GM19452 (cell line): ENCODE measurements around the gene RPS26.
"Not testable (repeated sequence)": the region's sequence is repeated elsewhere in the genome, so short reads cannot be mapped to it uniquely, and the experiment has no call there.

Experiments used
- ATAC-seq: cut with Tn5 transposase; IDR thresholded peaks from one replicate; pipeline ENCODE4 v1.9.1; 2021; ENCODE audit not compliant: unreplicated experiment

Gene RPS26

GRCh38 chr12:56020423-56021184 is 21.1 kb upstream of the RPS26 start, which contains the start of gene IKZF4:
IKZF4 (plus strand) TSS chr12:56021043; CDS start chr12:56021494, 451 bp downstream.
- no peak for ATAC-seq

DNA sequence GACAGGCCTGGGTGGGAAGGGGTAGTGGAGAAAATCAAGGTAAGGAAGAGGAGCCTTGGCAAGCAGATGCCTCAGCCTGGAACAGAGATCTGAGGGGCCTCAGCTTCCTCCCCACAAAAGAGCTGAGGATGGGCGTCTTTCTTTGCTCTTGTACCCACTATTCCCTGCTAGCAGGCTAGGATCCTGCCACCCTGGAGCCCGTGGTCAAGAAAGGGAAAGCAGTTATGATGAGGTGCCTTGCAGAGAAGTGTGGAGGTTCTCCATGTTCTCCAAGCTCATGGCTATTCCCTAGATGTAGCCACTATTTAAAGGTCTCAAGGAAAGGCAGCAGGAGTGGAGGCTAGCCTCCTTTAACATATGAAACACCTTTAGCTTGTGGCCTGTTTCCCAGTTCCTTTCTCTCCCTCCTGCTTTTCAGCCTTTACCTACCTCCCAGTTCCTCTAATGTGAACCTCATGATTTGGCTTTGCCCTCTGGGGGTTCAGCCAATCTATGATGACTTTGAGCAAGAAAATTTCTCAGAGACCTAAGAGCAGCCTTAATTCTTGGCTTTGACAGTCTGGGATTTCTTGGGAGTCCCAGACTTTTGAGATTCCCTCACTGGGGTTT is 19.7 kb upstream of the RPS26 start:
- ATAC-seq: no peak

DNA sequence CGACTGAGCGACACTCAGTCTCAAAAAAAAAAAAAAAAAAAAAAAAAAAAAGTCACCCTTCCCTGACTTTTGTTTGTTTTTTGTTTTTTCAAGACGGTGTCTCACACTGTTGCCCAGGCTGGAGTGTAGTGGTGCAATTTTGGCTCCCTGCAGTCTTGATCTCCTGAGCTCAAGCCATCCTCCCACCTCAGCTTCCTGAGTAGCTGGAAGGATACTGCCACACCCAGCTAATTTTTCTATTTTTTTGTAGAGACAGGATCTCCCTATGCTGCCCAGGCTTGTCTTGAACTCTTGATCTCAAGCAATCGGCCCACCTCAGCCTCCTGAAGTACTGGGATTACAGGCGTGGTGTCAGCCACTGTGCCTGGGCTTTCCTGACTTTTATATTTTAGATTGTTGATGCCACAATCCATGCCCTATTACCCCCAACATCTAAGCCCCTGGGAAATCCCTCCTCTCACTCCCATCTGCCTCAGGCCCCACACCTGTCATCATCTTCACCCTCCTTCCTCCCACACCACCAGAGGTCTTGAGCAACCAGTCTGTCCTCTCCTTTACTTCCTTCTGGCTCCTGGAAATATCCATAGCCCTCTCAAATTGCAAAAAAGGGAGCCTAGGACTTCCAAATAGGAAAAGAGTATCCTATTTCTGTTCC is 13.1 kb upstream of the RPS26 start:
- no peak for ATAC-seq

DNA sequence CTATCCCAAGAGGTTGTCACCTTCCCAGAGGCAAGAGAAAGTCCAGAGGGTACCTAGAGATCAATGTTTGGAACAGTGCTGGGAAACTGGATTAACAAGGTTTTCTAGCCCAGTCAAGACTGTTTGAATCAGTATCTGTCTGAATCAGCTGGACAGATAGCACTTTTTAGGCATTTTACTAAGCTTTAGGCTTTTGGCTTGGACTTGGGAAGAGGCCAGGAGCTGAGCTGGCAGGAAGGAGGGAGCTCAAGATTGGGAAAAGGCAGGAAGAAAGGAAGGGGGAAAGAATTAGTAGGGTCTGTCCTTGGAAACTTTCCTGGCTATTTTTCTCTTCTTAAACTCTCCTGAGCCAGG is 12.6 kb upstream of the RPS26 start:
- no peak for ATAC-seq

DNA sequence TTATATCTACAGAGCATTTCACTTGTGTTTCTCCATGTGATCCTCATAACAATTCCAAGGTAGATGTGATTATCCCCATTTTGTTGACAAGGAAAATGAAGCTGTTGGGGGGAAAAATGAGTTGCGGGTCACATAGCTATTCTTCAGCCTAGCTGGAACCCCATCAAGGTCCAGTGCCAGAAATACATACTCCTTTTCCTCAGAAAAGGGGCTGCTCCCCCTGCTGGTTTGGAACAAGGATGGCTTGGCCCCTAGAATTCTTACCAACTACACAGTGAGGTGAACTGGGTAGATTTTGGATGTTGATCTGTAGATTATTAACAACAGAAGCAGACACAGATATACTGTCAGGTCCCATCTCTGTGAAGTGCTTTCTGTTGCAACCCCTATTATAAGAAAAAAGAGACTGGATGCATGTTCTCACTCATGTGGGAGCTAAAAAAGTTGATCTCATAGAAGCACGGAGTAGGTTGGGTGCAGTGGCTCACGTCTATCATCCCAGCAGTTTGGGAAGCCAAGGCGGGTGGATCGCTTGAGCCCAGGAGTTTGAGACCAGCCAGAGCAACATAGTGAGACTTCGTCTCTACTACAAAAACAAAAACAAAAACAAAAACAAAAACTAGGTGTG is 11.9 kb upstream of the RPS26 start:
- no peak for ATAC-seq

GRCh38 chr12:56031987-56032386 is 9.7 kb upstream of the RPS26 start:
- ATAC-seq: no peak

- no peak for ATAC-seq
Observed at GRCh38 chr12:56034586-56035332, 7.0 kb upstream of the RPS26 start.

DNA sequence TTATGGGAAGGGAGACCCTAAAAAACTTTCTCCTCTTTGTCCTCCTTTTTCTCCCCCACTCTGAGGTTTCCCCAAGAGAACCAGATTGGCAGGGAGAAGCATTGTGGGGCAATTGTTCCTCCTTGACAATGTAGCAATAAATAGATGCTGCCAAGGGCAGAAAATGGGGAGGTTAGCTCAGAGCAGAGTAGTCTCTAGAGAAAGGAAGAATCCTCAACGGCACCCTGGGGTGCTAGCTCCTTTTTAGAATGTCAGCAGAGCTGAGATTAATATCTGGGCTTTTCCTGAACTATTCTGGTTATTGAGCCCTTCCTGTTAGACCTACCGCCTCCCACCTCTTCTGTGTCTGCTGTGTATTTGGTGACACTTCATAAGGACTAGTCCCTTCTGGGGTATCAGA is 4.6 kb upstream of the RPS26 start:
- no peak for ATAC-seq

DNA sequence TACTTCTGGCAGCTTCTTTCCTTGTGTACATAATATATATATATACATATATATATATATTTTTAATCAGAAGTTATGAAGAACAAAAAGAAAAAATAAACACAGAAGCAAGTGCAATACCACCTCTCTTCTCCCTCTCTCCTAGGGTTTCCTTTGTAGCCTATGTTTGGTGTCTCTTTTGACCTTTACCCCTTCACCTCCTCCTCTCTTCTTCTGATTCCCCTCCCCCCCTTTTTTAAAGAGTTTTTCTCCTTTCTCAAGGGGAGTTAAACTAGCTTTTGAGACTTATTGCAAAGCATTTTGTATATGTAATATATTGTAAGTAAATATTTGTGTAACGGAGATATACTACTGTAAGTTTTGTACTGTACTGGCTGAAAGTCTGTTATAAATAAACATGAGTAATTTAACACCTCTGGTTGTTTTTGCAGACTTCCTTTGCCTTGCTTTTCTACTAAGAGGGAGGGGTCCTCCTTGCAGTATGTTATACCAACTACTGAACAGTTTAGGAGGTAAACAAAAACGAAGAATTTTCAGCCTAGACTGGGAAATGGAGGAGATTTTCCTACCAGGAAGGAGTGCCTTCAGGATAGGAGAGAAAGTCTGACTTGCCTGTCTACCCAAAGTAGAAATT is 3.6 kb upstream of the RPS26 start:
- ATAC-seq: no peak

DNA sequence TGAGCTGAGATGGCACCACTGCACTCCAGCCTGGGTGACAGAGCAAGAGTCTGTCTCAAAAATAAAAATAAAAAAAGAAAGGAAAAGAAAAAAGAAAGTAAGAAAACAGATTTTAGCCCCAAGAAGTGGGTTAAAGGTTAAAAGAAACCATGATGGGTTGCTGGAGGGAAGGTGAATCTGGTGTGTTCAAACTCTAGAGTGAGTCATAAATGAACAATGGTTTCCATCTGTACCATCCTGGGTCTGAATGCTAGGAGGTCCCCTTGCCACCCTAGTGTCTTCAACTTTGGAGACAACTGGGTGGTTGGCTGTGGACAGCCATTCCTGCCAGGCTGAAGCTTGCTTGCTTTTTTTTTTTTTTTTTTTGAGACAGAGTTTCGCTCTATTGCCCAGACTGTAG is 1.6 kb upstream of the RPS26 start:
- ATAC-seq: no peak

GRCh38 chr12:56040963-56041551 is 661 bp upstream of the RPS26 start:
- no peak for ATAC-seq

DNA sequence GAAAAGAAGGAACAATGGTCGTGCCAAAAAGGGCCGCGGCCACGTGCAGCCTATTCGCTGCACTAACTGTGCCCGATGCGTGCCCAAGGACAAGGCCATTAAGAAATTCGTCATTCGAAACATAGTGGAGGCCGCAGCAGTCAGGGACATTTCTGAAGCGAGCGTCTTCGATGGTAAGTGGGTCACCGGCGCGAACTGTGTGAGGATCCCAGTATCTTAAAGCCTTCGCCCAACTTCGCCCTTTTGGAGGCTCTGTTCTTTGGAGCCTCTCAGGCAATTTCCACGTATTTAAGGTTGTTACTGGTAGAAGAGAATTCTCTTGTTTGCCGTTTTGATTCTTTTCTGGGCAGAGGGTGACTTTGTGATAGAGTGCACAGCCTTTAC is 704 bp downstream of the RPS26 start:
- ATAC-seq: not testable (repeated sequence)

GRCh38 chr12:56042843-56043242 is 1.1 kb downstream of the RPS26 start:
- ATAC-seq: no peak

DNA sequence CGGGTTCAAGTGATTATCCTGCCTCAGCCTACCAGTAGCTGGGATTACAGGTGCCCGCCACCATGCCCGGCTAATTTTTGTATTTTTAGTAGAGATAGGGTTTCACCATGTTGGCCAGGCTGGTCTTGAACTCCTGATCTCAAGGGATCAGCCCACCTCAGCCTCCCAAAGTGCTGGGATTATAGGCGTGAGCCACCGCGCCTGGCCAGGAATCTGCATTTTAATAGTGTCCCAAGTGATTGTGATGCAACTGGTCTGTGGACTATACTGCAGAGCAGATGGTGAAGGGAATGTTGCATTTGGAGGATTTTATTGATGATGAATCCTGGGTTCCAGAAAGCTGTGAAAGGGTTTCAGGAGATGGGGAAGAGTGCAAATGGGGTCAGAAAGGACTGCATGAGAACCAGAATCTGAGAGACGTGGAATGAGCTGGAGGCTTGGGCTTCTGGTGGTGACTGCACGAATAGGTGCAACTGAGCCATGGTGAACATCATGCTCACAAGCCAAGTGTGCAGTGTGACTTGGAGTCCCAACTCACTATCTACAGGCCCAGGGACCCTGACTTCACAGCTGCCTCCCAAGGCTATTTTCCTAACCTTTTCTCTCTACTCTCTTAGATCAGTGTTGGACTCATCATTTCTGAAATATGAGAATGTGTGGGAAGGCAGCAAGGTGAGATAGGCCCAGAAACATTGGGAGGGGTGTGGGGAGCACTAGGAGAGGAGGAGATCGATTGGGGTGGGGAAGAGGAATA is 4.5 kb downstream of the RPS26 start:
- no peak for ATAC-seq

DNA sequence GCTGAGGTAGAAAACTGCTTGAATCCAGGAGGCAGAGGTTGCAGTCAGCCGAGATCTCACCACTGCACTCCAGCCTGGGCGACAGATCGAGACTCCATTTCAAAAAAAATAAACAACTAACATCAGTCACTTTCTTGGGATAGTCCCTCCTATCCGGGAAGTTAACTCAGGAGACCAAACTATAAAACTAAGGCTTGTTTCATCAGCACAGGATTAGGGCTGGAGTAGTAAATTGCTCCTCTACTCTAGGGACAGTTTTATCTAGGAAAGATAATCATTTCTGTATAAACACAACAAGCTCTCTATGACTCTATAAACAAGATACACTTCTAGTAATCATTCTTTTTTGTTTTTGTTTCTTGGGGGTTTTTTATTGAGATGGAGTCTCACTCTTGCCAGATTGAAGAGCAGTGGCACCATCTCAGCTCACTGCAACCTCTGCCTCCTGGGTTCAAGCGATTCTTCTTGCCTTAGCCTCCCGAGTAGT is 11.7 kb downstream of the RPS26 start:
- ATAC-seq: no peak

- ATAC-seq: not testable (repeated sequence)
Observed at GRCh38 chr12:56059964-56060363, 18.2 kb downstream of the RPS26 start.

DNA sequence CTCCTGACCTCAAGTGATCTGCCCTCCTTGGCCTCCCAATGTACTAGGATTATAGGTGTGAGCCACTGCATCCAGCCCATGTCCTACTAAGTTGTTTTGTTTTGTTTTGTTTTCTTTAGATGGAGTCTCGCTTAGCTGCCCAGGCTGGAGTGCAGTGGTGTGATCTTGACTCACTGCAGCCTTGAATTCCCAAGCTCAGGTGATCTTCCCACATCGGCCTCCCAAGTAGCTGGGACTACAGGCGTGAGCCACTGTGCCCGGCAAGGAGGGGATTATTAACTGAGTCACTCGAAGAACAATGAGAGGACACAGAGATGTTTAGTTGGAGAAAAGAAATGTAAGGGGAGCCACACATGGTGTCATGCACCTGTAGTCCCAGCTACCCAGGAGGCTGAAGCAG is 20.3 kb downstream of the RPS26 start:
- no peak for ATAC-seq

DNA sequence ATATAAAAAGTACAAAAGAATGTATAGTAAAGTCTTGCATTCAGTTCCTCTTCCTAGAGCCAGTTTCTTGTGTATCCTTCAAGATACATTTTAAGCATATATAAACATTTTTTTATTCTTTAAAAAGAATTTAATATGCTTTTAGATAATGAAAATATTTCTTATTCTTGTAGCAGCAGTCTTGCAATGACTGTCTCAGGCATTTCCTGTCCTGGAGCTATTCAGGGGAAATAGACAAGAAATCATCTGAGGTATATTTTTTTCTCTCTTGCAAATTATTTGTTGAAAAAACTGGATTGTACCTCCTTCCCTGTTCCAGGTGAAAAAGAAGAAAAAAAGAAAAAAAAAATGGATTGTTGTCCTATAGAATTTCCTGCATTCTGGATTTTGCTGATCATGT is 21.3 kb downstream of the RPS26 start:
- no peak for ATAC-seq

- no peak for ATAC-seq
Observed at GRCh38 chr12:56071648-56072047, 29.9 kb downstream of the RPS26 start.
